ENCODE measurements around the gene PCBP3.

DNA sequence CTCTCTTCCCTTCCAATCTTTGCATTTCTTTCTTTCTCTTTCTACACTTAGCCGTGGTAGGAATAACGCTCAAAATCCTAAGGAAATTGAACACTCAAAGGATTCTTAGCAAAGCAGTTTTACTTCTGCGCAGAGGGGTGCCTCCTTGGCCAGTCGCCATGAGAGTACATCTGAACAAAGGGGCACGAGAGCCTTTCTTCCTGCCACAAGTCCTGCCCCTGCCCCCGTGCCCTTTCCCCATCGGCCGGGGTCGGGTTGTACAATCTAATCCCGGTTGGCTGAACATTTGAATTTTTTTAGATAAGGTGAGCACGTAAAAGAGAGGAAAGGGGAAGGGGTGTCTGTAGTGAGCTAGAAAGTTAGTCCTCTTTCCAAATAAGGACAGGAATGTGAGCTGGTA is 309.4 kb downstream of the PCBP3 start:
- TF ChIP-seq GATA2 (IDR thresholded peaks at IDR 0.05; ENCODE audit: low read depth, low read length) (no peak), GATA3 (IDR thresholded peaks at IDR 0.05; ENCODE audit: low read depth, low read length) (no peak)
